ENCODE measurements around the gene CLK4. TPM values are rescaled to one million over a fixed set of nuclear protein-coding genes. Genes with fewer than 3 reads are reported as not detected.

The CLK4 gene
- total RNA-seq, 4 donors from 2014 or later, result 18.4 to 38.3 (median 34.2) TPM

DNA sequence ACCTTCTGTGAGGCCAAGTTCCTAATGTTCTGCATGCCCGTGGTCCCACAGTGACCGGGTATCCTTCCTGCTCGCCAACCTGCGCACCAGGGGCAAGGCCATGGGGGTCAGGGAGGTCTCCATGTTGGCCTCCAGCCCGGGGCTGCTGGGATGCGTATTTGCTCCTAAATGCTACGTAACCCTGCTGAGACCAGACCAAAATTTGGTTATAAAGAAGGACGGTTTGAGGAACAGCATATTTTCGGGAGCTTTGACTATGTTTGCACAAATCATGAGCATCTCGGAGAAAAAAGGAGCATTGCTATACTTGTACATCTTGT, 35.7 kb upstream of the CLK4 start:
- intact Hi-C loops (cut with DNase I; ENCODE audit: low total_unique reads), result no loop called here
- H3K4me3 ChIP-seq (ENCODE audit: low read depth, poor library complexity, severe bottlenecking), result no peak overlapping the region
- no peak for TF ChIP-seq POLR2A (IDR thresholded peaks at IDR 0.05)
- TF ChIP-seq, protein P1, sequence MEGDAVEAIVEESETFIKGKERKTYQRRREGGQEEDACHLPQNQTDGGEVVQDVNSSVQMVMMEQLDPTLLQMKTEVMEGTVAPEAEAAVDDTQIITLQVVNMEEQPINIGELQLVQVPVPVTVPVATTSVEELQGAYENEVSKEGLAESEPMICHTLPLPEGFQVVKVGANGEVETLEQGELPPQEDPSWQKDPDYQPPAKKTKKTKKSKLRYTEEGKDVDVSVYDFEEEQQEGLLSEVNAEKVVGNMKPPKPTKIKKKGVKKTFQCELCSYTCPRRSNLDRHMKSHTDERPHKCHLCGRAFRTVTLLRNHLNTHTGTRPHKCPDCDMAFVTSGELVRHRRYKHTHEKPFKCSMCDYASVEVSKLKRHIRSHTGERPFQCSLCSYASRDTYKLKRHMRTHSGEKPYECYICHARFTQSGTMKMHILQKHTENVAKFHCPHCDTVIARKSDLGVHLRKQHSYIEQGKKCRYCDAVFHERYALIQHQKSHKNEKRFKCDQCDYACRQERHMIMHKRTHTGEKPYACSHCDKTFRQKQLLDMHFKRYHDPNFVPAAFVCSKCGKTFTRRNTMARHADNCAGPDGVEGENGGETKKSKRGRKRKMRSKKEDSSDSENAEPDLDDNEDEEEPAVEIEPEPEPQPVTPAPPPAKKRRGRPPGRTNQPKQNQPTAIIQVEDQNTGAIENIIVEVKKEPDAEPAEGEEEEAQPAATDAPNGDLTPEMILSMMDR (IDR thresholded peaks at IDR 0.05), result no peak
- no peak for DNase-seq (ENCODE audit: low spot score in 2 of 2)
- 86 to 92% methylated on average over 10 of the region's 10 CpGs for WGBS, 2 donors

- WGBS, 2 donors, result 93 to 94% methylated on average over 21 of the region's 21 CpGs
- DNase-seq (ENCODE audit: low spot score in 2 of 2), result no peak
- TF ChIP-seq, protein P1 (IDR thresholded peaks at IDR 0.05), result no peak
- no peak for TF ChIP-seq POLR2A (IDR thresholded peaks at IDR 0.05)
- intact Hi-C loops (cut with DNase I; ENCODE audit: low total_unique reads), result no loop called here
- no peak overlapping the region for H3K4me3 ChIP-seq (ENCODE audit: low read depth, poor library complexity, severe bottlenecking)
These were observed 35.1 kb upstream of the CLK4 start for GRCh38 chr5:178661836-178662540.

GRCh38 chr5:178651046-178651810, 24.4 kb upstream of the CLK4 start:
- no peak for DNase-seq (ENCODE audit: low spot score in 2 of 2)
- 58 to 62% methylated on average over 7 of the region's 7 CpGs for WGBS, 2 donors

GRCh38 chr5:178650214-178650613, 23.4 kb upstream of the CLK4 start:
- 44 to 72% methylated on average over 5 of the region's 5 CpGs for WGBS, 2 donors
- TF ChIP-seq POLR2A (IDR thresholded peaks at IDR 0.05), result no peak
- TF ChIP-seq, protein P1 (IDR thresholded peaks at IDR 0.05), result no peak
- no peak for DNase-seq (ENCODE audit: low spot score in 2 of 2)
- intact Hi-C loops (cut with DNase I; ENCODE audit: low total_unique reads), result no loop called here
- no peak overlapping the region for H3K4me3 ChIP-seq (ENCODE audit: low read depth, poor library complexity, severe bottlenecking)

More at GRCh38 chr5:178651046-178651810, 24.4 kb upstream of the CLK4 start:
- no peak overlapping the region for H3K4me3 ChIP-seq (ENCODE audit: low read depth, poor library complexity, severe bottlenecking)
- TF ChIP-seq POLR2A (IDR thresholded peaks at IDR 0.05), result no peak
- TF ChIP-seq, protein P1 (IDR thresholded peaks at IDR 0.05), result no peak
- intact Hi-C loops (cut with DNase I; ENCODE audit: low total_unique reads), result no loop called here

DNA sequence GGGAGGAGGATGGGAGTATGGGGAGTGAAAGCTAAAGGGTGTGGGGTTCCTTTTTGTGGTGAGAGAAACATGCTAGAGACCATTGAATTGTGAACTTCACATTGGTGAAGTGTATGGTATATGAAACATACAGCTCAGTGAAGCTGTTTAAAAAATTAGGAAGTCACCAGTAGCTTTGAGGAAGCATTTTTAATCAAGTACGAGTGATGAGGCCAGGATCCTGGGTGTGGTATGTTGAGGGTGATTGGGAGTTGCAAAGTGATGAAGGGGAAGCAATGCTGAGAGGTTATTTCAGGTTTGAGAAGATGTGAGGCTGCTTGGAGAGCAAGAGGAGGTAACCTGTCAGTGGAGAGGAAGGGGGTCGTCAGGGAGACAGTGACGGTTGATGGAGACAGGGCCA, 22.7 kb upstream of the CLK4 start:
- H3K4me3 ChIP-seq (ENCODE audit: low read depth, poor library complexity, severe bottlenecking), result no peak overlapping the region
- TF ChIP-seq, protein P1 (IDR thresholded peaks at IDR 0.05), result no peak
- no peak for TF ChIP-seq POLR2A (IDR thresholded peaks at IDR 0.05)
- WGBS, 2 donors, result 72 to 76% methylated on average over 3 of the region's 3 CpGs
- intact Hi-C loops (cut with DNase I; ENCODE audit: low total_unique reads), result no loop called here
- DNase-seq (ENCODE audit: low spot score in 2 of 2), result no peak
